Progenitor cell of endocrine pancreas (in vitro differentiated cells): ENCODE measurements around the gene DCUN1D4. TPM values are rescaled to one million over a fixed set of nuclear protein-coding genes. Genes with fewer than 3 reads are reported as not detected.

Source experiments
- DNase-seq: peaks from one replicate; pipeline ENCODE4 v3.0.0; 2021; ENCODE audit warnings: low spot score; ENCODE audit not compliant: unreplicated experiment
- H3K27ac Mint-ChIP-seq: 2 replicates; pipeline ENCODE4 v1.8.0; 2021; ENCODE audit warnings: mild to moderate bottlenecking, moderate library complexity, mixed read lengths
- H3K27me3 Mint-ChIP-seq: 2 replicates; pipeline ENCODE4 v1.8.0; 2021; ENCODE audit warnings: mixed read lengths
- H3K36me3 Mint-ChIP-seq: 2 replicates; pipeline ENCODE4 v1.8.0; 2022; ENCODE audit warnings: mixed read lengths; ENCODE audit not compliant: insufficient read depth
- H3K4me1 Mint-ChIP-seq: 2 replicates; pipeline ENCODE4 v1.8.0; 2021; ENCODE audit warnings: low read depth, mixed read lengths
- H3K4me3 Mint-ChIP-seq: 2 replicates; pipeline ENCODE4 v1.8.0; 2021; ENCODE audit warnings: low read depth, mild to moderate bottlenecking, moderate library complexity, mixed read lengths
- H3K9me3 Mint-ChIP-seq: 2 replicates; pipeline ENCODE4 v1.8.0; 2021; ENCODE audit warnings: low read depth, mixed read lengths
- CTCF ChIP-seq: fragments of 200-600 bp; sonication (generic); IDR thresholded peaks from one replicate; pipeline ENCODE4 v1.5.0; 2021; ENCODE audit warnings: antibody characterized with exemption, mild to moderate bottlenecking; ENCODE audit not compliant: unreplicated experiment
- total RNA-seq: library from RNA; stranded (reverse); gene quantifications from 2 replicates; pipeline ENCODE4 v1.2.1, GENCODE V29; 2021

Gene DCUN1D4
- total RNA-seq, 1 donor from 2014 or later: 69.8 TPM

DNA sequence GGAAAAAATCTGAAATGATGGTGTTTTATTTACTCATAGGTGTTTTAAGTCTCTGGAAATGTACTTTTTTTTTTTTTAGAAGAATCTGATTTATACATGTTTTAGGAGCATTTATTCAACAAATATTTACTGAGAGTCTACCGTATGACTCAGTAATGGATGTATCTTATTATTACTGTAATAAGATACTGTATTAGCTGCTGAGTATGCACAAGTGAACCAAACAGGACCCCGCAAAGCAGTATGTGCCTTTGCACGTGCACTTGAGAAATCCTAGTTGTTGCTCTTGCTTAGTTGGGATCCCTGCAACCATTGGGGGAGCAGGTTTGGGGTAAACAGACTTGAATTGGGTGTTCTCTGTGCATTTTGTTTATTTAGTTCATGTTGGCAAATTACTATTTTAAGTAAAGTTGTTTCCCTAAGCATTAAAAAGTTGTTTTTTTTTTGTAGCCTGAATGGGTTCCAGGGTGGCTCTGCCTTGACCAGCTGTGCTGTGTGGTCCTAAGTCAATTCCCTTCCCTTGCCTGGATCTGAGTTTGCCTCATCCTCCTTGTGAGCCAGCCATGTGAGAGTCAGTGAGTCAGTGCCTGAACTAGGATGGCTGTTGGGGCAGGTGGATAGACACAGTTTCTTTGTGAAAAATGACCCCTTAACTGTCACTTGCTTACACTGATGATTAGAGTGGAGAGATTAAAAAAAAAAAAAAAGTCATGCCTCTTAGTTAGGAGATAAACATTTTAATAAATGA is 27.7 kb downstream of the DCUN1D4 start:
- H3K27ac Mint-ChIP-seq: no peak overlapping the region
- H3K27me3 Mint-ChIP-seq: no peaks in the 10 kb centered on the region
- no peak overlapping the region for H3K4me3 Mint-ChIP-seq
- H3K36me3 Mint-ChIP-seq: peaks cover 24% of the 10 kb centered on the region
- H3K9me3 Mint-ChIP-seq: no peaks in the 10 kb centered on the region
- peaks cover 2% of the 10 kb centered on the region for H3K4me1 Mint-ChIP-seq
- no peak for TF ChIP-seq CTCF
- no peak for DNase-seq

DNA sequence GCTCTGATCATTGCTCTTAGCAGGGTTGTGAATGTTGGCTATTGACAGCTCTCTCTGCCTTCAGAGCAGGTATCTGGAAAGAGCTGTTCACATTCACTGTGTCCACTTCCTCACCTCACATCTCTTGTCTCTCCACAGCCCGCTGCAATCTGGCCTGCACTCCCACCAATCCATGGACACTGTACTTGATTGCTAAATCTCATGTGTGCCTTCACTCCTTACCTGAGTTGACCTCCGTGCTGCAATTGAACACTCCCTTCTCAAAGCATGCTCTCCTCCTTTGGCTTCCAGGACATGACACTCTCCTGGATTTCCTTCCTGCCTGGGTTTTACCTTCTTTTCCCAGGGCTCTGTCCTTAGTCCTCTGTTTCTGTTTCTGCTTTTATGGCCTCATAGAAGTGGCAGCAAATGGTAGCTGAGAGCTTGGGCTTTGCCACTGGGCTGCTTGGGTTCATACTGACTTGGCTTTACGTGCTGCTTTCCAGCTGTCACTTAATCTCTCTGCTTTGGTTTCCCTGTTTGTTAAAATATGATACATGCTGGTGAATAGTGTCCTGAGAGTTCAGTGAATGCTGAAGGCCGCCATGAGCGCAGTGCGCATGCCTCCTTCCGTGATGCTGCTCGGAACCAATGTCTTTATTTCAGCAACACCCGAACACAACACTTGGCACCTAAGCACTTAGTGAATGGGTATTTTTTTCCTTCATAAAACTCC is 29.5 kb downstream of the DCUN1D4 start:
- Mint-ChIP-seq H3K27me3 (no peaks in the 10 kb centered on the region), H3K9me3 (no peaks in the 10 kb centered on the region), H3K27ac (no peak overlapping the region), H3K36me3 (peaks cover 31% of the 10 kb centered on the region), H3K4me3 (no peak overlapping the region), H3K4me1 (peaks cover 2% of the 10 kb centered on the region)
- no peak for DNase-seq
- TF ChIP-seq CTCF: no peak

- H3K27me3 Mint-ChIP-seq: no peaks in the 10 kb centered on the region
Observed at GRCh38 chr4:51874551-51874950, 31.6 kb downstream of the DCUN1D4 start.

GRCh38 chr4:51878431-51878830 is 35.5 kb downstream of the DCUN1D4 start:
- Mint-ChIP-seq H3K9me3 (no peaks in the 10 kb centered on the region), H3K27ac (no peak overlapping the region), H3K4me3 (no peak overlapping the region), H3K4me1 (no peaks in the 10 kb centered on the region), H3K27me3 (no peaks in the 10 kb centered on the region), H3K36me3 (peaks cover 39% of the 10 kb centered on the region)
- no peak for DNase-seq
- TF ChIP-seq CTCF: no peak

More at GRCh38 chr4:51874551-51874950, 31.6 kb downstream of the DCUN1D4 start:
- no peaks in the 10 kb centered on the region for H3K9me3 Mint-ChIP-seq
- no peaks in the 10 kb centered on the region for H3K4me1 Mint-ChIP-seq
- no peak overlapping the region for H3K4me3 Mint-ChIP-seq
- peaks cover 38% of the 10 kb centered on the region for H3K36me3 Mint-ChIP-seq
- no peak overlapping the region for H3K27ac Mint-ChIP-seq
- DNase-seq: no peak
- TF ChIP-seq CTCF: no peak

GRCh38 chr4:51880016-51880915 is 37.3 kb downstream of the DCUN1D4 start:
- Mint-ChIP-seq H3K4me3 (no peak overlapping the region), H3K4me1 (no peaks in the 10 kb centered on the region), H3K36me3 (peaks cover 34% of the 10 kb centered on the region), H3K27ac (no peak overlapping the region), H3K9me3 (no peaks in the 10 kb centered on the region), H3K27me3 (no peaks in the 10 kb centered on the region)
- DNase-seq: no peak
- TF ChIP-seq CTCF: no peak
